HG02678 (cell line): ENCODE measurements around the gene LAMC2.
"Not testable (repeated sequence)": the region's sequence is repeated elsewhere in the genome, so short reads cannot be mapped to it uniquely, and the experiment has no call there.

ENCODE experiments used
- ATAC-seq: cut with Tn5 transposase; IDR thresholded peaks from one replicate; pipeline ENCODE4 v1.9.1; 2021; ENCODE audit warnings: mild to moderate bottlenecking, moderate library complexity; ENCODE audit not compliant: unreplicated experiment

The LAMC2 gene

DNA sequence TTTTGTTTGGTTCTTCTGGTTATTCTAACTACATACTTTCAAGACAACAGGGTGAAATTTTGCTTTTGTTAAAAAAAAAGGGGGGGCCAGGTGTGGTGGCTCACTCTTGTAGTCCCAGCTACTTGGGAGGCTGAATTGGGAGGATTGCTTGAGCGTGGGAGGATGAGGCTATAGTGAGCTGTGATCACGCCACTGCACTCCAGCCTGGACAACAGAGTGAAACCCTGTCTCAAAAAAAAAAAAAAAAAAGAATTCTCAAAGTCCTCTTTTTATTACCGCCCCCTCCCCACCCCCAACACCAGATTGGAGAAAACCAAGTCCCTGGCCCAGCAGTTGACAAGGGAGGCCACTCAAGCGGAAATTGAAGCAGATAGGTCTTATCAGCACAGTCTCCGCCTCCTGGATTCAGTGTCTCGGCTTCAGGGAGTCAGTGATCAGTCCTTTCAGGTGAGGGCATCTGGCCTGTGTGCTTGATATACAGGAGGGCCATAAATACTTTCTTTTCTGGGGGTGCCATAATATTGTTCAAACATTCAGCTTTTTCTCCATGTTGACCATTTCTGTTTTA, 50.2 kb downstream of the LAMC2 start:
- no peak for ATAC-seq

- ATAC-seq: no peak
These were observed 51.0 kb downstream of the LAMC2 start for GRCh38 chr1:183237046-183237445.

GRCh38 chr1:183238071-183238470, 52.0 kb downstream of the LAMC2 start:
- ATAC-seq: no peak

DNA sequence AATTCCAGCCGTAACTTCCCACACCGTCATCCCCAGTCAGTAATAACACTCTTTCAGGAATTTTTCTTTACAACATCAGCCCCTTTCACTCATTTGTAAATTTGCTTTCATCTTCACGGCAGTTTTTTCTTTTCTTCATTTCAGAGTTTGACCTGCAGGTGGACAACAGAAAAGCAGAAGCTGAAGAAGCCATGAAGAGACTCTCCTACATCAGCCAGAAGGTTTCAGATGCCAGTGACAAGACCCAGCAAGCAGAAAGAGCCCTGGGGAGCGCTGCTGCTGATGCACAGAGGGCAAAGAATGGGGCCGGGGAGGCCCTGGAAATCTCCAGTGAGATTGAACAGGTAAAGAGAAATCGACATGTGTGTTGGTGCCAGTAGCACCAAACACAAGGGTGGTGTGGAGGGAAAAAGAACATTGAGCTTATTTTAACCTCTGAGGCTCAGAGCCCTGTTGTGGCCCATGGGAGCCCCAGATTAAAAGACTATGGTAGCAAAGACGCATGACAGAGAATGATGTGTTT, 53.2 kb downstream of the LAMC2 start:
- no peak for ATAC-seq

DNA sequence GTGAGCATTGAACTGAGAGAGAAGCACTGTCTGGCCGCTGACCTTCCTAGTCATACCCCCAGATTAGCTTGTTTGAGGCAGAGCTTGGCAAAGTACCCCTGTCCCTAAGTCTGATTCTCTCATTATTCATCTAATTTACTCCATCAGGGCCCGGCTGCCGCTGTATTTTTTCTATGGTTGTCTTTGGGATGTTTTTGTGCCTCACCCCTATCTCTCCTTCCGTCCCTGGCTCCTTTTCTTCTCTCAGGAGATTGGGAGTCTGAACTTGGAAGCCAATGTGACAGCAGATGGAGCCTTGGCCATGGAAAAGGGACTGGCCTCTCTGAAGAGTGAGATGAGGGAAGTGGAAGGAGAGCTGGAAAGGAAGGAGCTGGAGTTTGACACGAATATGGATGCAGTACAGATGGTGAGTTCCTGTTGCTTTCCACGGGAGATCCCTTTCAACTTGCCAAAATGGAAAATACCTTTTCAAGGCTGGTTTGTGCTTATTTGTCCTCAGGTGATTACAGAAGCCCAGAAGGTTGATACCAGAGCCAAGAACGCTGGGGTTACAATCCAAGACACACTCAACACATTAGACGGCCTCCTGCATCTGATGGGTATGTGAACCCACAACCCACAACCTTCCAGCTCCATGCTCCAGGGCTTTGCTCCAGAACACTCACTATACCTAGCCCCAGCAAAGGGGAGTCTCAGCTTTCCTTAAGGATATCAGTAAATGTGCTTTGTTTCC, 53.9 kb downstream of the LAMC2 start:
- no peak for ATAC-seq

GRCh38 chr1:183240526-183240825, 54.4 kb downstream of the LAMC2 start:
- ATAC-seq: no peak

DNA sequence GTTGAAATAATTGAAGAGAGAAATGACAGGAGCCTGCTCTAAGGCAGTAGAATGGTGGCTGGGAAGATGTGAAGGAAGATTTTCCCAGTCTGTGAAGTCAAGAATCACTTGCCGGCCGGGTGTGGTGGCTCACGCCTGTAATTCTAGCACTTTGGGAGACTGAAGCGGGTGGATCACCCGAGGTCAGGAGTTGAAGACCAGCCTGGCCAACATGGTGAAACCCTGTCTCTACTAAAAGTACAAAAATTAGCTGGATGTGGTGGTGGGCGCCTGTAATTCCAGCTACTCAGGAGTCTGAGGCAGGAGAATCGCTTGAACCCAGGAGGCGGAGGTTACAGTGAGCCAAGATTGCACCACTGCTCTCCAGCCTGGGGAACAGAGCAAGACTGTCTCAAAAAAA, 54.8 kb downstream of the LAMC2 start:
- not testable (repeated sequence) for ATAC-seq

GRCh38 chr1:183241471-183241870, 55.4 kb downstream of the LAMC2 start:
- no peak for ATAC-seq

GRCh38 chr1:183242556-183242955, 56.5 kb downstream of the LAMC2 start:
- ATAC-seq: no peak

- no peak for ATAC-seq
These were observed 57.3 kb downstream of the LAMC2 start for GRCh38 chr1:183243161-183244050.

- no peak for ATAC-seq
These were observed 58.4 kb downstream of the LAMC2 start for GRCh38 chr1:183244466-183244865.

DNA sequence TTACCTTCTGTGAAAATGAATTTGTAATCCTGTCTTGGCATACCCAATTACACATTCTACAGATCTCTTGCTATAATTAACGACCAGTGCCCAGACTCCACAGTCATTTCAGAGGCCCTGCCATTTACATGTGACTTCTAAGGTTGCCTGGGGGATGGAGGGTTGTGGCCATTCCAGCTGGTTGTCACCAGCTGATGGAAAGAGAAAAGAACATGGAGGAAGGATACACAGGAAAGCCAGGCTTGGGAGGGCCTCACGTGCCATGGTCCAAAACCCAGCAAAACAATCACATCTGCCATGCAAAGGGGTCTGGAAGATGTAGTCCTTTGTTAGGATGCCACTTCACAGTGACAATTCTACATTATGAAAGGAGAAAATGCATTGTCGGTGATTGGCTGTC, 59.3 kb downstream of the LAMC2 start:
- no peak for ATAC-seq

DNA sequence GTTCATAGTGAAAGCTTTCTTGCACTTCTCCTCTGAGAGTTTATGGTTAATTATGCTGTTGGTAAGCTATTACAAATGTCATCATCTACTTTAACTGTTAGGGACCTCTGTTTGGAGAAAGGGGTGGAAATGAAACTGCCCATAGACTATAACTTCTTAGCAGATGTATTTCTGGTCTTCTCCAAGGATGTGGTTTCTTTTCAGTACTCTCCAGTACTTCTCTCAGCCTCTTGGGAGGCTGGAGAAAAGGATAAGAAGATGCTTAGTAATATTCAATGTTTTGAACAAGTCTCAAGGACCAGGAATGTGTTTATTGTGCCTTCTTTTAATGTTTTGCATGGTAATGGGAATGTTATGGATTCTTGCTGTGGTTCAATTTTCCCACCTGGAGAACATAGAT, 60.4 kb downstream of the LAMC2 start:
- no peak for ATAC-seq

GRCh38 chr1:183247066-183247465, 61.0 kb downstream of the LAMC2 start:
- ATAC-seq: no peak

GRCh38 chr1:183247484-183247883, 61.4 kb downstream of the LAMC2 start:
- ATAC-seq: no peak

GRCh38 chr1:183247931-183248330, 61.9 kb downstream of the LAMC2 start:
- no peak for ATAC-seq

GRCh38 chr1:183248989-183249691, 63.1 kb downstream of the LAMC2 start:
- no peak for ATAC-seq

DNA sequence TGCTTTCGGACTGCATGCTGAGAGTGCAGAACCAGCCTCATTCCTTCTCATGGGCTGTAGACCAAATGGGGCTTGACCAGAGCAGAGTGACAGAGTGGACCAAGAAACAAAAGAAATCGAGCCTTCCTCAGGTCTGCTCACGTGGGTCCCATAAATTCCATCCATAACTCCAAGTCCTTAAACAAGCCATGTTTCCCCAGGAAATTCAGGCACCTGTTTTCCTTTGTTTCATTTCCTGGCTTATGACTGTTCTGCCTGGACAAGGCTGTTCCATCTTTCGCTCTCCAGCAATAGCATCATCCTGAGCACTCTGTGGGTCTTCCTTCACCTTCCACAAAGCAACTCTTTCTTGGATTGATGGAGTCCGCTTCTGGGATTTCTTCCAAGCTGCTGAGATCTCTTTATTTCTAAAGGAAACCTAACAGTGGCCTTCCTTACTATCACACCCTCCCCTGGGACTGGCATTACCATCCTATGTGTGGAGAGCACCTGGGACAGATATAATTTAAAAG, 63.9 kb downstream of the LAMC2 start:
- no peak for ATAC-seq

DNA sequence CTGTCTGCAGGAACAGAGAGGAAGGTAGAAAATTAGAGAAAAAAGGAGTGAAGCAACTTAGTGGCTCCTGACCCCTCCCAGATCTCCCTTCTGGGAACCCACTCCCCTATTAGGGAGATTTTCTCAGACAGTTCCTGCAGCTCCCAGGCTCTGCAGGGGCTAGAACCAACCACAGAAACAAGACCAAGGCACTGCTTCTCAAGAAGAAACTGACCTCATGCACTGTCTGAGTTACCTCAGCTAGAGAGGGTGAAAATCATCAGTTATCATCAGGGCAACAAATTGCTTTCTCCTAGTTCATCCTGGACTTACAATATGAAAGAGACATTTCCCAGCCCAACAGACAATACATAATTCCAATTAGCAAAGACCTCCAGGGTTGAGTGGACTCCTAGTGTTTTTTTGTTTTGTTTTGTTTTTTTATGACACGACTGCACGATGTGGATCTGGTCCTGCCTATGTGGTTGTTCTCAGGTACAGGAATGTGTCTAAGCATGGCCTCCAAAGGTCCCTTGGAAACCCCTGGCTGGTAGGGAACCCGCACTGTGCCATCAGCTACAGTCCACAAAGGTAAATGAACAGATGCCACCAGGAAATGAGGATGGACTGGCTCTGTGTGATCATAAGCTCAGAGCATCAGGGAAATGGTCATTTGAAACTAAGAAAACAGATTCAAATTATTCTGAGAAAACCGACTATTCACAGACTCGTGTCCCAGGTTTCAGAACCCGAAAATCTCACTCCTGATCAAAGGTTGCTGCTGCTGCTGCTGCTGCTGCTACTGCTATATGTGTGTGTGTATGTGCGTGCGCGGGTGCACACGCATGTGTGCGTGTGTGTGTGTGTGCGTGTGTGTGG, 65.3 kb downstream of the LAMC2 start:
- ATAC-seq: no peak

- ATAC-seq: no peak
These were observed 65.9 kb downstream of the LAMC2 start for GRCh38 chr1:183251959-183252450.
